Activated naive CD8-positive, alpha-beta T cell treated with anti-CD3 and anti-CD28 coated beads, Interleukin-2, amount 50 U/mL, for 24 hours (primary cell): ENCODE data around the gene CFAP141.

ENCODE experiments used
- ATAC-seq: fragments of 150-1000 bp; cut with Tn5 transposase; one replicate; pipeline ENCODE4 v1.10.0; 2021
- DNase-seq: peaks from one replicate; pipeline ENCODE4 v3.0.0; 2021
- H3K27ac Mint-ChIP-seq: one replicate; pipeline ENCODE4 v1.8.0; 2021; ENCODE audit warnings: mild to moderate bottlenecking, mixed read lengths
- H3K27me3 Mint-ChIP-seq: one replicate; pipeline ENCODE4 v1.8.0; 2021; ENCODE audit warnings: mixed read lengths
- H3K36me3 Mint-ChIP-seq: one replicate; pipeline ENCODE4 v1.8.0; 2021; ENCODE audit warnings: low read depth, mixed read lengths
- H3K4me1 Mint-ChIP-seq: one replicate; pipeline ENCODE4 v1.8.0; 2021; ENCODE audit warnings: mixed read lengths
- H3K4me3 Mint-ChIP-seq: one replicate; pipeline ENCODE4 v1.8.0; 2021; ENCODE audit warnings: mild to moderate bottlenecking, moderate library complexity, mixed read lengths
- H3K9me3 Mint-ChIP-seq: one replicate; pipeline ENCODE4 v1.8.0; 2021; ENCODE audit warnings: mixed read lengths

The CFAP141 gene

GRCh38 chr1:154191990-154192461 lies 14.1 kb downstream of the CFAP141 start, which contains the start of gene TPM3:
Gene TPM3, minus strand, starts transcription at chr1:154192100. Its CDS starts 82 bp downstream, at chr1:154192018.
- Mint-ChIP-seq H3K4me3 (no peak within 1 kb of the TSS), H3K27me3 (peaks cover 16% of the 10 kb centered on the region), H3K36me3 (no peaks in the 10 kb centered on the region), H3K4me1 (peaks cover 9% of the 10 kb centered on the region), H3K9me3 (no peaks in the 10 kb centered on the region), H3K27ac (no peak within 1 kb of the TSS)
- ATAC-seq (peak; percentile 28), DNase-seq (no peak)

- no peak overlapping the region for H3K27ac Mint-ChIP-seq
- H3K9me3 Mint-ChIP-seq: no peaks in the 10 kb centered on the region
- H3K36me3 Mint-ChIP-seq: no peaks in the 10 kb centered on the region
- no peak overlapping the region for H3K4me3 Mint-ChIP-seq
- H3K4me1 Mint-ChIP-seq: peaks cover 9% of the 10 kb centered on the region
- no peak for ATAC-seq
- peaks cover 16% of the 10 kb centered on the region for H3K27me3 Mint-ChIP-seq
- DNase-seq: no peak
Observed at GRCh38 chr1:154190550-154190949, 15.6 kb downstream of the CFAP141 start.

- DNase-seq (no peak), ATAC-seq (no peak)
- no peak overlapping the region for H3K27ac Mint-ChIP-seq
- H3K4me3 Mint-ChIP-seq: no peak overlapping the region
- peaks cover 3% of the 10 kb centered on the region for H3K27me3 Mint-ChIP-seq
- no peaks in the 10 kb centered on the region for H3K9me3 Mint-ChIP-seq
- H3K4me1 Mint-ChIP-seq: peaks cover 18% of the 10 kb centered on the region
- H3K36me3 Mint-ChIP-seq: peaks cover 5% of the 10 kb centered on the region
Observed at GRCh38 chr1:154186852-154187501, 19.2 kb downstream of the CFAP141 start.

DNA sequence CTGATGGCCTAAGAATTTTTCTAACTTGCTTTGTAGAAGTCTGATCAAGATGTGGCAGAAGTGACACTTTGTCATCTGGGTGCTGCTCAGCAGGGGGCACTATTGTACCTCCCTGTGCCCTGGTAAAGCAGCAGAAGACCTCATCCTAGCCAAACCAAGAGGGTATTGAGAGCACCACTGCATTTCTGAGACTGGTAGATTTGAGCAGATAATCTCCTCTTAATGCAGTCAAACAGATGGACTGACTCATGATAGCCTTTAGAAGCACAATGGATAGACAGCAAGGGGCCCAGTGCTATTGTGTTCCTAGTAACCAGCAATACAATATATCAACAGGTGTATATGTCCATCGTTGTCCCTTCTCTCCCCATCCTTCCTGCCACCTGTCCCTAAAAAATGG lies 20.0 kb downstream of the CFAP141 start:
- H3K36me3 Mint-ChIP-seq: peaks cover 13% of the 10 kb centered on the region
- DNase-seq (peak; percentile 75), ATAC-seq (no peak)
- H3K27ac Mint-ChIP-seq: no peak overlapping the region
- no peak overlapping the region for H3K4me3 Mint-ChIP-seq
- H3K27me3 Mint-ChIP-seq: peaks cover 2% of the 10 kb centered on the region
- H3K9me3 Mint-ChIP-seq: no peaks in the 10 kb centered on the region
- peaks cover 21% of the 10 kb centered on the region for H3K4me1 Mint-ChIP-seq

DNA sequence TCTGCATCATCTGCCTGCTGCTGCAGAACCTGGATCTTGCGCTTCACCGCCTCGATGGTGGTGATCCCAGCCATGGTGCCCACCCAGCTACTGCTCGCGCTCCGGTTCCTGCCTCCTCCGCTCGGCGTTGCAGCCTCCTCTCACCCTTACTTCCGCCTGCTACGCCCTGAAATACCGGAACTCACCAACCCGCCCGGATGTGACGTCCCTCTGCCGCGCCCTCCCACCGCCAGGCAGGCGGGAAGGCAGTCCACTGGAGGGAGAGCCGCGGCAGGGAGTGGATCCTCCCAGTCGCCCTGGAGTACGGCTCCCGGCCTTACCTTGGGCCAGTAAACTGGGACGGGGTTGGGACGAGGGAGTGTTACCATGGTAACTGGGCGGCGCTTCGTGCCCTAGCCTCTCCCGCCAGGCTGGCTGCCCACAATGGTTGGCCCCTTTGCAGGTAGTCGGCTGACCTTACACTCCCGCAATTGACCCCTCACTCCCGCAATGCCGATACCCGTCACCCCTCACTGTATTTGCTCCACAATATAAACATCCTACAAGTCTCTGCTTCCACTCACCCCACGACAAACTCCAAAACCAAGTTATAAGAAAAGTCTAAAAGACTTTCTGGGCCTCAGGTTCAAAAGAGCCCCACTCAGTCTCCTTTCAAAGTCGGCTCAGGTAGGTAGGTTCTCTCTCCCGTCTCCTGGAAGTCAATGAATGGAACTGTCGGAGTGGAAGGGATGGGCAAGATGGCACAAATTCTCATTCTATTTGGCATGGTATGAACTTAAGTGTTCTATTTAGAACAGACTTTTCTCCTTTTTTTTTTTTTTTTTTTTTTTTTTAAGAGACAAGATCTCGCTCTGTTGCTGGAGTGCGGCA lies 22.9 kb downstream of the CFAP141 start:
- DNase-seq (peak; percentile 97), ATAC-seq (peak; percentile 81)
- no peaks in the 10 kb centered on the region for H3K27me3 Mint-ChIP-seq
- peaks cover 37% of the 10 kb centered on the region for H3K36me3 Mint-ChIP-seq
- peaks cover 49% of the 10 kb centered on the region for H3K4me1 Mint-ChIP-seq
- H3K4me3 Mint-ChIP-seq: peak overlapping the region; percentile 100
- H3K27ac Mint-ChIP-seq: peak overlapping the region; percentile 99
- H3K9me3 Mint-ChIP-seq: no peaks in the 10 kb centered on the region

DNA sequence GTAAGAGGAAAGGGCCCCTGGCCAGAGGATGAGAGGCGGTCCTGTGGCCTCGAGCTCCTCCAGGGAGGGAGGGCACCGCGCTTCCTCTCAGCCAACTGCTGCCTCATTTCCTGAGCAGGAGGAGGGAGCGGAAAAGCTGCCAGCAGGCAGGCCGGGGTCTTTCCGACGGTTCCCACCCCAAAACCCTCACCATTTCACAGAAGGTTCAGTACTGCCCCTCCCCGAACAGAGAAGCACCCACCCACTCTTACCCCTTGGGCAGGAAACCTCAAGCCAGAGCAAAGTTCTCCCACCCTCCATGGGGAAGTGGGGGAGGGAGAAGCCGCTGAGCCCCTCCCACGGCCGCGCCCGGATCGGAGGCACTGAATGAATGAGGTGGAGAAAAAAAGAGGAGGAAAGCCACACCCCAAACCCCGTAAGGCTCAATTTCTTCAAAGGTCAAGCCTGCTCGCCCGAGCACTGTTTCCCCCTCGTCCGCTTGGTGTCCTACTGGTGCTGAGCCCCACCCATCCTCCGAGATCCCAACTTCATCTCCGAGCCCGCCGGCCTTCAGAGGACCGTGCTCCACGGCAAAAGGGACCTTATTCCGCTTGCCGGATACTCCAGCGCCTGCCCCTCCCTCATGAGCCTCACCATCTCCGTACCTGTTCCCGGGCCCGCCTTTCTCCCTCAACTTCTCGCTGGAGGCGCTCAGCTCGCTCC lies 23.6 kb downstream of the CFAP141 start:
- H3K9me3 Mint-ChIP-seq: no peaks in the 10 kb centered on the region
- DNase-seq (peak; percentile 85), ATAC-seq (peak; percentile 81)
- peaks cover 57% of the 10 kb centered on the region for H3K4me1 Mint-ChIP-seq
- peak overlapping the region; percentile 99 for H3K27ac Mint-ChIP-seq
- peaks cover 39% of the 10 kb centered on the region for H3K36me3 Mint-ChIP-seq
- peak overlapping the region; percentile 100 for H3K4me3 Mint-ChIP-seq
- no peaks in the 10 kb centered on the region for H3K27me3 Mint-ChIP-seq

GRCh38 chr1:154181944-154182343 lies 24.2 kb downstream of the CFAP141 start:
- DNase-seq (no peak), ATAC-seq (no peak)
- no peaks in the 10 kb centered on the region for H3K9me3 Mint-ChIP-seq
- peaks cover 45% of the 10 kb centered on the region for H3K36me3 Mint-ChIP-seq
- H3K27ac Mint-ChIP-seq: peak overlapping the region; percentile 99
- H3K4me3 Mint-ChIP-seq: peak overlapping the region; percentile 100
- H3K27me3 Mint-ChIP-seq: no peaks in the 10 kb centered on the region
- peaks cover 62% of the 10 kb centered on the region for H3K4me1 Mint-ChIP-seq

DNA sequence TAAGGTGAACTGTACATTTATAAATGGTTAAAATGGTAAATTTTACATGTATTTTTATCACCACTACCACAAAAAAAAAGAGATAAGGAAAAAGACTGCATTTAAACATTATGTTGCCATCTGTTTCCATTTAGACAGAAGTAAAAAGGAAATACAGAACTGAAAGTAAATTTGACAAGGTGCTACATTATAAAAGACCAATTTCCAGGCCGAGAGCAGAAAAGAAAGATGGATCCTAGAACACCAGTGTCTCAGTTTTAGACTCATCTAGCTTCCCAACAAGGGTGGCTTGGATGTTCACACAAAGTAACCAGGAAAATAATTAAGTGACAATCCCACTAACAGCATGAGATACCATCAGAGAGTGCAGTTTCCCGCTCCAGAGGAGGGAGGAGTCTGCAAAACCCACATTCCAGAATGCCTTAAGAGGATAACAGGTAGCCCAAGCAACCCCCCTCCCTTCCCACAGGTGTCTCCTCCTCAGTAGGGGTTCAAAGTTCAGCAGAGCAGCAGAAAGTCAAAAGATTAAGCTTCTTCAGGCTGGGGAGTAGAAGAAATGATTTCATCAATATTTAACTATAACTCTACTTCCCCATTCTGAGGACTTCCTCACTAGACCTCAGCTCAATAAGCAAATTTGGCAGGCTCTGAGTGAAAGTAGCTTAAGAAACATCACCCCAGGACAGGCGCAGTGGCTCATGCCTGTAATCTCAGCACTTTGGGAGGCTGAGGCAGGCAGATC lies 26.0 kb downstream of the CFAP141 start:
- peaks cover 59% of the 10 kb centered on the region for H3K36me3 Mint-ChIP-seq

DNA sequence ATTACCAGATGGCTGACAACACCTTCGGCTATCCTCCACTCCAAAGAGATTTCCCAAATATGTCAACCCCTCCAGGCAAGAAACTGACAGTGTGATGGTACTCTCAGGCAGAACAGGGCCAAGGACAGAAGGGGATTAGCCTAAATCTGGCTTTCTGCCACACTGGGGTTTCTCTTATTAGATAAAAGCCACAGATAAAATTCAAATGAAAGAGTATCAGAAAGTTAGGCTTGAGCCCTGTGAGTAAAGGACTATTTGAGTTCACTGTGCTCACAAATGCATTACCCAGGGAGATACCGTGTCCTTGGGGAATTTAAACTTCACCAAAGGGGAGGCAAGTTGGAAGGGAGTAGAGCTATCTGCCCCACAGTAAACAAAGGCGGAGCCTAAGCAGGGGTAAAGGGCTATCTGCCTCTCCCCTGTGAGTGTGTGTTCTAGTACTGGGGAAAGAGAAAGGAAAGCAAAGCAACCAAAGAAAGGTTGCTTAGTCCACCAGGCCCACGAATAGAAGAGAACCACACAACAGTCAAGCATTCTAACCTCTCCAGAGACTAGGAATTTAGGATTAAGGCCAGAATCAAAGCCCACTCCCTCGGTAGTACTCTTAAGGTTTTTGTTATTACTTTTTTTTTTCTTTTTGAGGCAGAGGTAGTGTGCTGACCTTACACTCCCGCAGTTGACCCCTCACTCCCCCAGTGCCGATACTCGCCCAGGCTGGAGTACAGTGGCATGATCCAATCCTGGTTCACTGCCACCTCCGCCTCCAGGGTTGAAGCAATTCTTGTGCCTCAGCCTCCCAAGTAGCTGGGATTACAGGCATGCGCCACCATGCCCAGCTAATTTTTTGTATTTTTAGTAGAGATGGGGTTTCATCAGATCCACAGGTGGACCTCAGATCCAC lies 27.0 kb downstream of the CFAP141 start:
- peak overlapping the region; percentile 99 for H3K27ac Mint-ChIP-seq
- H3K27me3 Mint-ChIP-seq: no peaks in the 10 kb centered on the region
- H3K36me3 Mint-ChIP-seq: peaks cover 65% of the 10 kb centered on the region
- no peaks in the 10 kb centered on the region for H3K9me3 Mint-ChIP-seq
- peaks cover 83% of the 10 kb centered on the region for H3K4me1 Mint-ChIP-seq
- ATAC-seq (no peak), DNase-seq (no peak)
- peak overlapping the region; percentile 100 for H3K4me3 Mint-ChIP-seq

More for the DNA sequence above, 26.0 kb downstream of the CFAP141 start:
- no peaks in the 10 kb centered on the region for H3K27me3 Mint-ChIP-seq
- H3K4me3 Mint-ChIP-seq: peak overlapping the region; percentile 100
- H3K9me3 Mint-ChIP-seq: no peaks in the 10 kb centered on the region
- no peak for DNase-seq
- ATAC-seq: no peak
- H3K4me1 Mint-ChIP-seq: peaks cover 79% of the 10 kb centered on the region
- peak overlapping the region; percentile 99 for H3K27ac Mint-ChIP-seq

DNA sequence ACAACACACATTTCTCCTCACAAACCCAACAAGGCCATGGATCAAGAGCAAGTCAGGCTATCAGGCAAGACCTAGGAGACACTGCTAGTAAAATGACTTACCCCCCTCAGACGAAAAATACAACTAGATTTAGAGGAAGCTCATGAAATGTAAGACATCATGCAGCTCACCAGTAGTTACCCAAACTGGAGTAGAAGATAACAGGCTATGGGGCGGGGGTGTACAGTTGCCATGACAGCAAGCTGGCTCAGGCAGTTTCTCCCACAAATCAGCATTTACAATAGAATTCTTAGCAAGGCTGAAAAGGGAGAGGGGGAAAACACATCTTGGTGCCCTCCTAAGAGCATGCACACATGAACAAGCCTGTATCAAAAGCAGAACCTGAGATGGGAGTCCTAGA lies 28.1 kb downstream of the CFAP141 start:
- Mint-ChIP-seq H3K9me3 (no peaks in the 10 kb centered on the region), H3K27ac (peak overlapping the region; percentile 99), H3K4me3 (peak overlapping the region; percentile 12), H3K36me3 (peaks cover 69% of the 10 kb centered on the region), H3K27me3 (no peaks in the 10 kb centered on the region), H3K4me1 (peaks cover 79% of the 10 kb centered on the region)
- ATAC-seq: no peak
- no peak for DNase-seq

GRCh38 chr1:154176337-154176736 lies 29.8 kb downstream of the CFAP141 start:
- Mint-ChIP-seq H3K4me1 (peaks cover 81% of the 10 kb centered on the region), H3K9me3 (no peaks in the 10 kb centered on the region), H3K4me3 (no peak overlapping the region), H3K36me3 (peaks cover 76% of the 10 kb centered on the region), H3K27ac (peak overlapping the region; percentile 59), H3K27me3 (no peaks in the 10 kb centered on the region)
- DNase-seq (no peak), ATAC-seq (no peak)

DNA sequence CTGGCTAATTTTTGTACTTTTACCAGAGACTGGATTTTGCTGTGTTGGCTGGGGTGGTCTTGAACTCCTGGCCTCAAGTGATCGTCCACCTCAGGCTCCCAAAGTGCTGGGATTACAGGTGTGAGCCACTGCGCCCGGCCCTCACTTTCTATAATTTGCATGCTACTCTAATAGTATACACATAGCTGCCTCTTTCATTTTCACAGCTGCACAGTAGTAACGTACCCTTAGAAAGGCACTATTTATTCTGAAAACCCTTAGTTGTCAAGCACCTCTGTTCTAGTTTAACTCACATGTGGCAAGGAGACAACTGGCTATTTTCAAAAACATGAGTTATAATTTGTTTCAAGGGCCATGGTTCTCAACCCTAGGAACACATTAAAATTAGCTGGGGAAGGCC lies 31.5 kb downstream of the CFAP141 start:
- H3K4me3 Mint-ChIP-seq: no peak overlapping the region
- no peak overlapping the region for H3K27ac Mint-ChIP-seq
- no peaks in the 10 kb centered on the region for H3K9me3 Mint-ChIP-seq
- no peaks in the 10 kb centered on the region for H3K27me3 Mint-ChIP-seq
- H3K4me1 Mint-ChIP-seq: peaks cover 82% of the 10 kb centered on the region
- DNase-seq (no peak), ATAC-seq (no peak)
- H3K36me3 Mint-ChIP-seq: peaks cover 77% of the 10 kb centered on the region

DNA sequence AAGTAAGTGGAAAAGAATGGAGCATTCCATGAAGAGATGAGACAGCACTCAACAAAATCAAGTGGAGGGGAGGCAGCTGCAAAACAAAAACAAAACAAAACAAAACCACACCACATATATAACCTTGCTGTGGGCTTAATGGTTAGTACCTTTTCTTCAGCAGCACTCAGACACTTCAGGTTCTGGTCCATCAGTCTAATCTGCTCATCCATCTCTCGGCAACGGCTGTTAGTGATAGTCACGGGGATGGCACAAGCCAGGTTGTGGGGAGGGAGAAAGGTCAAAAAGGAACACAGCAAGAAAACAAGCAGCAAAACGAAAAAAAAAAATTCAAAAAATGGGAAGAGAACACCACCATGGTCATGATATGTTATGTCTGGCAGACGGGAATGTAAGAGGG lies 34.3 kb downstream of the CFAP141 start:
- peaks cover 67% of the 10 kb centered on the region for H3K4me1 Mint-ChIP-seq
- H3K27me3 Mint-ChIP-seq: no peaks in the 10 kb centered on the region
- H3K27ac Mint-ChIP-seq: peak overlapping the region; percentile 96
- H3K9me3 Mint-ChIP-seq: no peaks in the 10 kb centered on the region
- ATAC-seq (no peak), DNase-seq (no peak)
- no peak overlapping the region for H3K4me3 Mint-ChIP-seq
- H3K36me3 Mint-ChIP-seq: peaks cover 77% of the 10 kb centered on the region
